Common myeloid progenitor, CD34-positive (primary cell): ENCODE measurements around the gene ADAMTS3. TPM values are rescaled to one million over a fixed set of nuclear protein-coding genes. Genes with fewer than 3 reads are reported as not detected.

Experiments used
- CTCF ChIA-PET: fragments of 350-600 bp; sonication (Branson Sonifier 250); formaldehyde crosslinking; loops from one replicate; lab custom pipeline; 2021; ENCODE audit warnings: antibody characterized with exemption; lab: Charles Lee
- POLR2A ChIA-PET: fragments of 350-600 bp; sonication (Branson Sonifier 250); formaldehyde crosslinking; loops from one replicate; lab custom pipeline; 2021; ENCODE audit warnings: antibody characterized with exemption; lab: Charles Lee
- DNase-seq, 3 donors: peaks; one replicate each; pipeline versions ENCODE4 v3.0.0 to v3.0.0-alpha.2; 2013
- H3K27ac ChIP-seq, 2 experiments: 1 replicate in 1 of 2; 2 replicates in 1 of 2; pipeline ENCODE4 v1.7.0; 2013; ENCODE audit warnings: inconsistent platforms in 2 of 2, low read length in 2 of 2, mild to moderate bottlenecking in 2 of 2, low read depth in 1 of 2, moderate library complexity in 1 of 2; ENCODE audit not compliant: severe bottlenecking in 2 of 2, insufficient read depth in 1 of 2, poor library complexity in 1 of 2
- H3K27me3 ChIP-seq, 5 experiments: replicated peaks in 2 of 5; 1 replicate in 3 of 5; 2 replicates in 2 of 5; pipeline versions ENCODE4 v1.6.1 to v1.7.0; 2013; ENCODE audit warnings: low read length in 4 of 5, mild to moderate bottlenecking in 2 of 5, moderate library complexity in 2 of 5, inconsistent platforms in 1 of 5; ENCODE audit not compliant: insufficient read depth in 5 of 5, control insufficient read depth in 4 of 5
- H3K36me3 ChIP-seq, 4 experiments: 1 replicate in 2 of 4; 2 replicates in 2 of 4; pipeline versions ENCODE4 v1.6.1 to v1.7.0; 2013; ENCODE audit warnings: low read length in 3 of 4, control low read depth in 1 of 4, mild to moderate bottlenecking in 1 of 4; ENCODE audit not compliant: control insufficient read depth in 4 of 4, insufficient read depth in 4 of 4
- H3K4me1 ChIP-seq, 4 experiments: 1 replicate in 3 of 4; 2 replicates in 1 of 4; pipeline versions ENCODE4 v1.6.1 to v1.7.1; 2013; ENCODE audit warnings: low read length in 3 of 4, mild to moderate bottlenecking in 3 of 4, control low read depth in 1 of 4, inconsistent platforms in 1 of 4, moderate library complexity in 1 of 4; ENCODE audit not compliant: control insufficient read depth in 4 of 4, insufficient read depth in 4 of 4; ENCODE audit errors: control extremely low read depth in 1 of 4
- H3K4me3 ChIP-seq, 7 experiments: 1 replicate in 4 of 7; 2 replicates in 3 of 7; pipeline versions ENCODE4 v1.5.1 to v1.7.0; 2013; ENCODE audit warnings: mild to moderate bottlenecking in 7 of 7, low read length in 6 of 7, moderate library complexity in 6 of 7, inconsistent platforms in 2 of 7, low read depth in 2 of 7, control low read depth in 1 of 7; ENCODE audit not compliant: insufficient read depth in 4 of 7, control insufficient read depth in 1 of 7; ENCODE audit errors: extremely low read depth in 1 of 7
- H3K9me3 ChIP-seq, 5 experiments: 1 replicate in 4 of 5; 2 replicates in 1 of 5; pipeline versions ENCODE4 v1.6.1 to v1.7.1; 2013; ENCODE audit warnings: low read length in 4 of 5, mild to moderate bottlenecking in 2 of 5, inconsistent platforms in 1 of 5, low read depth in 1 of 5, moderate library complexity in 1 of 5; ENCODE audit not compliant: control insufficient read depth in 4 of 5, insufficient read depth in 2 of 5; ENCODE audit errors: control extremely low read depth in 1 of 5
- WGBS: methylation state at CpG from one replicate; pipeline ENCODE4 v1.1.5; 2013; ENCODE audit not compliant: insufficient coverage; 5-methylcytosine and 5-hydroxymethylcytosine counted together
- polyA plus RNA-seq: library from polyadenylated mRNA; unstranded; fragments of 120-200 nt; gene quantifications from one replicate; pipeline ENCODE4 v1.2.1, GENCODE V29; 2013

The ADAMTS3 gene
- 0.98 TPM for polyA plus RNA-seq

DNA sequence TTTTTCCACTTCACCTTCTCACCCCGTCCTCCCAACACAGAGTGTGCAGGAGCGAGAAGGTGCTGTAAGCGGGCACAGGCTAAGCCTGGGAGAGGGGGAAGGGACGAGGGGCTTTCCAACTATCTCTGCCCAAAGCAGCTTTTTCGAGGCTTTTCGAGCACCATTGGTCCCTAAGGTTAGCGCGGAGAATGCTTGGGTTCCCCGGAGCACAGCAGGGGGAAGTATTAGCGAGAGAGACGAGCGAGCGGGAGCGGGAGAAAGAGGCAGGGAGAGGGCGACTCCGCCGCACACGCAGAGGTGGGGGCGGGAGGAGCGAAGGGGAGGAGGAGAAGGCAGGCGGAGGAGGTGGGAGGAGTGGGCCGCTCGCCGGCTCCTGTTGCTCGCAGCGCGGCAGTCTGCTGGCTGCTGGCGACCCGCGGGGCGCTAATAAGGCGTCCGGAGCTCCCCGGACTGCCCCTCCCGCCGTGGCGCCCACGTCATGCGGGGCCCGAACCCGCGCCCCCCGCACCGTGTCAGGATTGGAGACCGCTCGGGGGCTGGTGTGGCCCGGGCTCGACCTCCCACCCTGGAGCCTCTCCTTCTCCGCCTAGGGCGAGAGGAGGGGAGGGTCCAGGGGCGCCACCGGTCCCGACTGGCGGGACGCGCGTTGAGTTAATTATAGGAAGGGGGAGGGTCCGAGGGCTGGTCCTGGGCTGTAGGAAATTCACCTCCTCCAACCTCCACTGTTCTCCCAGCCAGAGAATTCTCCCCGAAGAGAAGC is at the start of gene ADAMTS3:
Gene ADAMTS3, minus strand, starts transcription at position 263 of the 760 bp plus-strand sequence. CDS start 459 bp downstream, outside the sequence.
- CTCF ChIA-PET: interaction anchor here (1.7 kb wide), 1 partner anchor 265 kb away, joined by 3 read pairs; no protein-coding TSS in a partner anchor
- POLR2A ChIA-PET: no interaction called here
- no peaks in the 10 kb centered on the region for H3K27me3 ChIP-seq
- H3K27ac ChIP-seq: peak within 1 kb of the TSS in 1 of 2 experiments; percentile 30
- no peaks in the 10 kb centered on the region for H3K9me3 ChIP-seq
- WGBS: under 1% methylated on average over 34 of the region's 59 CpGs
- DNase-seq: peak; percentile 46 to 70 (median 46)
- peaks cover 7 to 36% (median 32%) of the 10 kb centered on the region in 4 experiments for H3K4me1 ChIP-seq
- peak within 1 kb of the TSS; percentile 41 to 91 (median 78) for H3K4me3 ChIP-seq
- H3K36me3 ChIP-seq: no peaks in the 10 kb centered on the region

DNA sequence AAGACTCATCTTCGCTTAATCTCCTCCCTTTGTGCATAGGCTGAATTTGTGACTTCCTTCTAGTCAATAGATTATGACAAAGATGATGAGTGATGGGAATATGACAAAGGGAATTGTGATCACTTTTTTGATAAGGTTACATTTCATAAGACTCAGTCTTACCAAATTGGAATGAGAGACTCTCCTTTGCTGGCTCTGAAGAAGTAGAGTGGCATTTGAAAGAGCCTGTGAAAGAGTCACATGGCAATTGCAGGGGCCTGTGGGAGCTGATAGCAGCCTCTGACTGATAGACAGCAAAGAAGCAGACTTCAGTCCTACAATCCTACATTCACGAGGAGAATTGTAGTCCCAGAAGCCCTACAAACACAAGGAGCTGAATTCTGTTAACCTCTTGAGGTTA is 44.9 kb upstream of the ADAMTS3 start:
- ChIA-PET CTCF (no interaction called here), POLR2A (no interaction called here)
- no peaks in the 10 kb centered on the region for H3K36me3 ChIP-seq
- WGBS: 80% methylated on average over 1 of the region's 2 CpGs
- DNase-seq: no peak
- no peak overlapping the region for H3K4me3 ChIP-seq
- no peak overlapping the region for H3K27ac ChIP-seq
- peaks cover 0 to 1% (median 0%) of the 10 kb centered on the region in 5 experiments for H3K9me3 ChIP-seq
- H3K4me1 ChIP-seq: no peaks in the 10 kb centered on the region
- H3K27me3 ChIP-seq: no peaks in the 10 kb centered on the region

GRCh38 chr4:72606751-72607150 is 37.7 kb upstream of the ADAMTS3 start:
- Histone ChIP-seq H3K9me3 (peaks cover 0 to 5% (median 2%) of the 10 kb centered on the region in 5 experiments), H3K4me3 (no peak overlapping the region), H3K27ac (no peak overlapping the region), H3K27me3 (no peaks in the 10 kb centered on the region), H3K36me3 (no peaks in the 10 kb centered on the region), H3K4me1 (no peaks in the 10 kb centered on the region)
- ChIA-PET CTCF (no interaction called here), POLR2A (no interaction called here)
- no peak for DNase-seq
- 92% methylated on average over 2 of the region's 2 CpGs for WGBS

- H3K27me3 ChIP-seq: no peaks in the 10 kb centered on the region
- no peak overlapping the region for H3K4me3 ChIP-seq
- CTCF ChIA-PET: no interaction called here
- no peak overlapping the region for H3K27ac ChIP-seq
- H3K9me3 ChIP-seq: peaks cover 0 to 5% (median 2%) of the 10 kb centered on the region in 5 experiments
- DNase-seq: no peak
- H3K36me3 ChIP-seq: no peaks in the 10 kb centered on the region
- WGBS: 92% methylated on average over 2 of the region's 2 CpGs
- POLR2A ChIA-PET: no interaction called here
- no peaks in the 10 kb centered on the region for H3K4me1 ChIP-seq
Observed at GRCh38 chr4:72604324-72604723, 35.3 kb upstream of the ADAMTS3 start.

GRCh38 chr4:72602396-72603376 is 33.7 kb upstream of the ADAMTS3 start:
- H3K9me3 ChIP-seq: peaks cover 0 to 5% (median 2%) of the 10 kb centered on the region in 5 experiments
- WGBS: 50% methylated on average over 1 of the region's 3 CpGs
- H3K27ac ChIP-seq: no peak overlapping the region
- H3K4me3 ChIP-seq: no peak overlapping the region
- DNase-seq: no peak
- no peaks in the 10 kb centered on the region for H3K27me3 ChIP-seq
- H3K36me3 ChIP-seq: no peaks in the 10 kb centered on the region
- no peaks in the 10 kb centered on the region for H3K4me1 ChIP-seq
- CTCF ChIA-PET: no interaction called here
- POLR2A ChIA-PET: no interaction called here

DNA sequence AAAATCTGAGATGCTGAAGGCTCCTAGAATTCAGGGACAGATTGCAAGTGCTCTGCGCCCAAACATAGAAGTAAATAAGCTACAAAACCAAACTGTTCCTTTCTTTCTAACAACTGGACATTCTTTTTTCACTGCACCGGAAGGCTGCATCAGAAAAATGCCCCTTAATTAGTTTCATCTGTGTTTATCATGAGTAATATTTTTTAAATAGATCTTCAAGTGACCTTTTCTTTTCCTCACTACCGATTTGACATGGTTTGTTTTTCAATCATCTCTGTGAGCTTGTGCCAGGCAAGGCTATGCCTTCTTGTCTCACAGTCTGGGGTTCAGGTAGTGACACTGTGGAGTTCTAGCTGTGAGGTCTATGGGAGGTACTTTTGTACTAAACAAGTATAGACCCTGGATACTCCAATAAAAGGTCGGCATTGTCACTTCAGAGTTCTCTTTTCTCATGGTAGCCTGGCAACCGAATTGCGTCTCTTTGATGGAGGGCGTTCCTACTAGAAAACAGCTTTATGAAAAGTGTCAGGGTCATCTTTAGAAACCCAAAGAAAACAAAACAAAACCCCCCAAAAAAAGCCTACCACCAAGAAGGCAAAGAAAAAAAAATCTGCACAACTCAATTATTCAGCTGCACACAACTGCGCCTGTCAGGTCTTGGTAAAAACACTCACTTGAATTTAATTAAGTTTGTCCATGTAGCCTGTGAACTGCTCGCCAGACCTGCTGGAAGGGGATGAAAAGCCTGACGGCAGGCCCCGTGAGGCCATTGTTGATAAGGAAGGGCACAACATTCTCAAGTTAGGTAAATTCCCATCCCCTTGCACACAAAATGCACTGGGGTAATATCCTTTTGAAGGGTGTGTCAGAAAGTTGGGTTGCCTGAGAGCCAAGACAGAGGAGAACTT is 22.8 kb upstream of the ADAMTS3 start:
- Histone ChIP-seq H3K4me3 (no peak overlapping the region), H3K27me3 (no peaks in the 10 kb centered on the region), H3K9me3 (no peaks in the 10 kb centered on the region), H3K36me3 (no peaks in the 10 kb centered on the region), H3K4me1 (no peaks in the 10 kb centered on the region), H3K27ac (no peak overlapping the region)
- 77% methylated on average over 6 of the region's 11 CpGs for WGBS
- ChIA-PET CTCF (no interaction called here), POLR2A (no interaction called here)
- no peak for DNase-seq
